Jurkat, Clone E6-1 (cell line): Measurements from ENCODE around the gene ZFAND6.
"Not testable (repeated sequence)": the region's sequence is repeated elsewhere in the genome, so short reads cannot be mapped to it uniquely, and the experiment has no call there.

Experiments
- DNase-seq: peaks from one replicate; pipeline ENCODE4 v3.0.0-alpha.2; 2011; ENCODE audit warnings: low read depth, low spot score
- H3K4me3 ChIP-seq: 2 replicates; pipeline ENCODE4 v1.5.1; 2011; ENCODE audit warnings: mild to moderate bottlenecking, low read length, control low read depth, moderate library complexity

Gene ZFAND6

GRCh38 chr15:80121546-80121945 is 62.1 kb downstream of the ZFAND6 start:
- DNase-seq, result no peak

GRCh38 chr15:80123034-80123433 is 63.6 kb downstream of the ZFAND6 start:
- no peak overlapping the region for H3K4me3 ChIP-seq
- no peak for DNase-seq

More at GRCh38 chr15:80121546-80121945, 62.1 kb downstream of the ZFAND6 start:
- no peak overlapping the region for H3K4me3 ChIP-seq

- H3K4me3 ChIP-seq, DNase-seq: not testable (repeated sequence)
These were observed 67.8 kb downstream of the ZFAND6 start for GRCh38 chr15:80127253-80127652.

GRCh38 chr15:80127911-80128310 is 68.4 kb downstream of the ZFAND6 start:
- no peak overlapping the region for H3K4me3 ChIP-seq

GRCh38 chr15:80132382-80132781 is 72.9 kb downstream of the ZFAND6 start:
- no peak overlapping the region for H3K4me3 ChIP-seq
- no peak for DNase-seq

More at GRCh38 chr15:80127911-80128310, 68.4 kb downstream of the ZFAND6 start:
- DNase-seq, result no peak

GRCh38 chr15:80136854-80137253 is 77.4 kb downstream of the ZFAND6 start:
- no peak for DNase-seq

GRCh38 chr15:80138961-80139360 is 79.5 kb downstream of the ZFAND6 start:
- H3K4me3 ChIP-seq, result no peak overlapping the region
- DNase-seq, result no peak

More at GRCh38 chr15:80136854-80137253, 77.4 kb downstream of the ZFAND6 start:
- no peak overlapping the region for H3K4me3 ChIP-seq

GRCh38 chr15:80140909-80141308 is 81.4 kb downstream of the ZFAND6 start:
- DNase-seq, result no peak
- H3K4me3 ChIP-seq, result no peak overlapping the region

GRCh38 chr15:80141916-80142598 is 82.6 kb downstream of the ZFAND6 start:
- DNase-seq, result no peak
- no peak overlapping the region for H3K4me3 ChIP-seq

- no peak overlapping the region for H3K4me3 ChIP-seq
- DNase-seq, result no peak
These were observed 83.2 kb downstream of the ZFAND6 start for GRCh38 chr15:80142646-80143045.

GRCh38 chr15:80151148-80151547 is 91.7 kb downstream of the ZFAND6 start:
- H3K4me3 ChIP-seq, result no peak overlapping the region
- no peak for DNase-seq

GRCh38 chr15:80151576-80151975 is 92.1 kb downstream of the ZFAND6 start:
- DNase-seq, result no peak
- H3K4me3 ChIP-seq, result no peak overlapping the region

GRCh38 chr15:80152180-80152895 is 92.9 kb downstream of the ZFAND6 start:
- H3K4me3 ChIP-seq, result peak overlapping the region; percentile 87
- peak; percentile 85 for DNase-seq

- peak within 1 kb of the TSS; percentile 87 for H3K4me3 ChIP-seq
- DNase-seq, result no peak
These were observed 93.7 kb downstream of the ZFAND6 start, which contains the start of gene FAH for GRCh38 chr15:80152896-80153876. FAH (plus strand) TSS chr15:80152999; CDS start chr15:80153055, 56 bp downstream.

GRCh38 chr15:80153900-80154299 is 94.4 kb downstream of the ZFAND6 start:
- peak overlapping the region; percentile 87 for H3K4me3 ChIP-seq
- DNase-seq, result no peak

- DNase-seq, result no peak
- H3K4me3 ChIP-seq, result no peak overlapping the region
These were observed 94.9 kb downstream of the ZFAND6 start for GRCh38 chr15:80154336-80154735.

- no peak for DNase-seq
- H3K4me3 ChIP-seq, result no peak overlapping the region
These were observed 95.5 kb downstream of the ZFAND6 start for GRCh38 chr15:80155001-80155377.

GRCh38 chr15:80155378-80156175 is 96.1 kb downstream of the ZFAND6 start:
- DNase-seq, H3K4me3 ChIP-seq: not testable (repeated sequence)
